Neural progenitor cell (in vitro differentiated cells): Measurements from ENCODE around the gene NEDD8. TPM values are rescaled to one million over a fixed set of nuclear protein-coding genes. Genes with fewer than 3 reads are reported as not detected.
A peak's percentile ranks its signal among the peaks of the same experiment; 100 is the strongest.

Experiments used
- DNase-seq: peaks from one replicate; pipeline ENCODE4 v3.0.0-alpha.2; 2016; ENCODE audit warnings: low spot score
- H2AFZ ChIP-seq: fragments of 200-600 bp; sonication (generic); replicated peaks from 2 replicates; pipeline ENCODE4 v1.6.1; 2016; ENCODE audit warnings: antibody characterized with exemption
- H3F3A ChIP-seq: fragments of 200-600 bp; sonication (generic); 2 replicates; pipeline ENCODE4 v1.6.1; 2016; ENCODE audit warnings: antibody characterized with exemption, low read depth
- H3K27ac ChIP-seq: fragments of 200-600 bp; sonication (generic); 2 replicates; pipeline ENCODE4 v1.5.1; 2016; ENCODE audit warnings: mild to moderate bottlenecking
- H3K27me3 ChIP-seq: fragments of 200-600 bp; sonication (generic); 2 replicates; pipeline ENCODE4 v1.6.1; 2016; ENCODE audit warnings: mild to moderate bottlenecking, moderate library complexity
- H3K36me3 ChIP-seq: fragments of 200-600 bp; sonication (generic); 2 replicates; pipeline ENCODE4 v1.5.1; 2016
- H3K4me1 ChIP-seq: fragments of 200-600 bp; sonication (generic); 2 replicates; pipeline ENCODE4 v1.6.1; 2016; ENCODE audit warnings: mixed run types
- H3K4me2 ChIP-seq: fragments of 200-600 bp; sonication (generic); 2 replicates; pipeline ENCODE4 v1.6.1; 2016
- H3K4me3 ChIP-seq: fragments of 200-600 bp; sonication (generic); 2 replicates; pipeline ENCODE4 v1.5.1; 2016
- H3K79me2 ChIP-seq: fragments of 200-600 bp; sonication (generic); 2 replicates; pipeline ENCODE4 v1.6.1; 2016; ENCODE audit warnings: low read depth
- H3K9ac ChIP-seq: fragments of 200-600 bp; sonication (generic); 2 replicates; pipeline ENCODE4 v1.6.1; 2016
- H3K9me3 ChIP-seq: fragments of 200-600 bp; sonication (generic); 2 replicates; pipeline ENCODE4 v1.5.1; 2016; ENCODE audit warnings: low read depth
- H4K20me1 ChIP-seq: fragments of 200-600 bp; sonication (generic); 2 replicates; pipeline ENCODE4 v1.6.1; 2016; ENCODE audit warnings: low read depth
- H3K27ac Mint-ChIP-seq: 3 replicates; pipeline ENCODE4 v1.8.0; 2021; ENCODE audit warnings: mixed read lengths
- H3K27me3 Mint-ChIP-seq: 2 replicates; pipeline ENCODE4 v1.8.0; 2022; ENCODE audit warnings: low read depth, mild to moderate bottlenecking, inconsistent platforms, moderate library complexity, mixed read lengths; ENCODE audit not compliant: insufficient read depth
- H3K36me3 Mint-ChIP-seq: 3 replicates; pipeline ENCODE4 v1.8.0; 2021; ENCODE audit warnings: mixed read lengths
- H3K4me1 Mint-ChIP-seq: 3 replicates; pipeline ENCODE4 v1.8.0; 2021; ENCODE audit warnings: mixed read lengths
- H3K4me3 Mint-ChIP-seq: 3 replicates; pipeline ENCODE4 v1.8.0; 2021; ENCODE audit warnings: mild to moderate bottlenecking, moderate library complexity, mixed read lengths
- H3K9me3 Mint-ChIP-seq: 3 replicates; pipeline ENCODE4 v1.8.0; 2020; ENCODE audit warnings: mixed read lengths
- EZH2 ChIP-seq: fragments of 200-600 bp; sonication (generic); IDR thresholded peaks from 2 replicates; pipeline ENCODE4 v1.6.1; 2017; ENCODE audit warnings: antibody characterized with exemption, mild to moderate bottlenecking, moderate library complexity
- EZH2phosphoT487 ChIP-seq: fragments of 200-600 bp; sonication (generic); IDR thresholded peaks from 2 replicates; pipeline ENCODE4 v1.6.1; 2017; ENCODE audit warnings: antibody characterized with exemption
- total RNA-seq: library from RNA; depleted of rRNA; stranded (reverse); fragments of >200 nt; gene quantifications from 2 replicates; pipeline ENCODE4 v1.2.3, GENCODE V29; 2015; ENCODE audit warnings: low replicate concordance
- TF ChIP-seq, protein P1 (sequence below): fragments of 200-600 bp; sonication (generic); IDR thresholded peaks from 2 replicates; pipeline ENCODE4 v1.5.1; 2017; ENCODE audit warnings: antibody characterized with exemption, mild to moderate bottlenecking

NEDD8 gene
- total RNA-seq, 1 donor from 2014 or later = 220 TPM

DNA sequence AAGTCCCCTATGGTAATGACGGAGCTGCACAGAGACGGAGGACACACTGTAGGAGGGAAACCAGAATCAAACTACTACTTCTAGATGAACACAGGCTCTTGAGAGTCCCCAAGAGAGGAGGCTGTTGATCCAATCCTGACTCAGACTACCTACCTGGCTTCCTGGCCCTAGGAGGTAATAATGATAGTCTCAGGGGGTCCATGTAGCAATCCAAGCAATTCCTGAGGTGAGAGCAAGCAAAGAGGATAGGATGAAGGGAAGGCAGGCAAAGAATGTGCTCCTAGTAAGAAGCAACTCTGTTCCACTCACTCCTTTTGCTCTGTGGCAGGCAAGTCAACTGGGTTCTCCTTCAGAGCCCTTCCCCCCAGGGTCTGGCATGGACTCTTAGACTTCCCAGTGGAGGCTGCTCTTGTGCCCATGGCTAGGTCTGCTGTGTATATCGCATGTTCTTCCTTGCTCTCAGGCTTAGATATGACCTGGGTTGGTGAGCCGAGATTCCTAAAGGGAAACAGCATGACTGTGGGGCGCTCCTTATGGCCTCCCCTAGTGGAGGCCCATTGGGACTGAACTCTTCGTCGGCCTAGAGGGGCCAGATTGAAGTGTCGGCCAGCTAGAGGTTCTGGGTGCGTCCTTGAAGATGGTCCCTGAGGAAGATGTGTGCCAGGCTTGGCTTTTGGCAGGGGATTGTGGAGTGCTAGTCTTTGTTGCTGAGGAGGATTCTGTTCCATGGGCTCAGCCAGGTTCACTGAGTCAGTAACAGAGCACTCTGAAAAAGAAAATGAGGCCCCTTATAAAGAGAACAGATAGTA, 8.1 kb upstream of the NEDD8 start:
- H3K79me2 ChIP-seq = peaks cover 17% of the 10 kb centered on the region
- no peak for TF ChIP-seq EZH2phosphoT487
- TF ChIP-seq, protein P1, sequence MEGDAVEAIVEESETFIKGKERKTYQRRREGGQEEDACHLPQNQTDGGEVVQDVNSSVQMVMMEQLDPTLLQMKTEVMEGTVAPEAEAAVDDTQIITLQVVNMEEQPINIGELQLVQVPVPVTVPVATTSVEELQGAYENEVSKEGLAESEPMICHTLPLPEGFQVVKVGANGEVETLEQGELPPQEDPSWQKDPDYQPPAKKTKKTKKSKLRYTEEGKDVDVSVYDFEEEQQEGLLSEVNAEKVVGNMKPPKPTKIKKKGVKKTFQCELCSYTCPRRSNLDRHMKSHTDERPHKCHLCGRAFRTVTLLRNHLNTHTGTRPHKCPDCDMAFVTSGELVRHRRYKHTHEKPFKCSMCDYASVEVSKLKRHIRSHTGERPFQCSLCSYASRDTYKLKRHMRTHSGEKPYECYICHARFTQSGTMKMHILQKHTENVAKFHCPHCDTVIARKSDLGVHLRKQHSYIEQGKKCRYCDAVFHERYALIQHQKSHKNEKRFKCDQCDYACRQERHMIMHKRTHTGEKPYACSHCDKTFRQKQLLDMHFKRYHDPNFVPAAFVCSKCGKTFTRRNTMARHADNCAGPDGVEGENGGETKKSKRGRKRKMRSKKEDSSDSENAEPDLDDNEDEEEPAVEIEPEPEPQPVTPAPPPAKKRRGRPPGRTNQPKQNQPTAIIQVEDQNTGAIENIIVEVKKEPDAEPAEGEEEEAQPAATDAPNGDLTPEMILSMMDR = no peak
- no peak for DNase-seq
- H4K20me1 ChIP-seq = peaks cover 5% of the 10 kb centered on the region
- H3K27me3 ChIP-seq = no peaks in the 10 kb centered on the region
- peaks cover 18% of the 10 kb centered on the region for H3F3A ChIP-seq
- peaks cover 3% of the 10 kb centered on the region for H3K4me1 ChIP-seq
- H3K36me3 ChIP-seq = no peaks in the 10 kb centered on the region
- no peak overlapping the region for H3K27ac ChIP-seq
- H3K4me2 ChIP-seq = no peak overlapping the region
- no peak overlapping the region for H3K9ac ChIP-seq
- no peak overlapping the region for H3K4me3 ChIP-seq
- peaks cover 2% of the 10 kb centered on the region for H3K27me3 Mint-ChIP-seq
- H3K4me1 Mint-ChIP-seq = peaks cover 17% of the 10 kb centered on the region
- H3K9me3 Mint-ChIP-seq = no peaks in the 10 kb centered on the region
- H2AFZ ChIP-seq = no peak overlapping the region
- no peaks in the 10 kb centered on the region for H3K9me3 ChIP-seq
- peak overlapping the region; percentile 91 for H3K4me3 Mint-ChIP-seq
- peaks cover 21% of the 10 kb centered on the region for H3K36me3 Mint-ChIP-seq
- no peak overlapping the region for H3K27ac Mint-ChIP-seq

DNA sequence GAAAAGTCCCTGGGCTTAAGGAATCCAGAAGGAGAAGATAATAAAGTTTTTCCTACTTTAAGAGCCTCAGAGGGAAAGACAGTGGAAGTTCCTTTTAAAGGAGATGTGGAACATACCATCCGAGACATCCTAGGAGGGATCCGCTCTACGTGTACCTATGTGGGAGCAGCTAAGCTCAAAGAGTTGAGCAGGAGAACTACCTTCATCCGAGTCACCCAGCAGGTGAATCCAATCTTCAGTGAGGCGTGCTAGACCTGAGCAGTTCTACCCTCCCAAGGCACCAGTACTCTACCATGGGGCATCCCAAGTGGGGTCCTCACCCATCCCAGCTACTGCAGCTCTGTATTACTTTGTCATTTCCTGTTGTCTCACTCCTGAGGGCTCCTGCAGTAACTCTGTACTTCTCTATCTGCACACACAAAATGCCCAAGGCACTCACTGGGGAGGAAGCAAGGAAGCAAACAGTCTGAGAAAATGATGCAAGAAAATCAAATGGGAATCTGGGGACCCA, 6.4 kb upstream of the NEDD8 start:
- Histone ChIP-seq H3K4me3 (no peak overlapping the region), H3K36me3 (no peaks in the 10 kb centered on the region), H3K27ac (no peak overlapping the region), H3K4me1 (peaks cover 5% of the 10 kb centered on the region), H3K27me3 (no peaks in the 10 kb centered on the region), H3F3A (peaks cover 14% of the 10 kb centered on the region), H3K9ac (no peak overlapping the region), H3K9me3 (no peaks in the 10 kb centered on the region), H4K20me1 (peaks cover 5% of the 10 kb centered on the region), H2AFZ (no peak overlapping the region), H3K4me2 (no peak overlapping the region), H3K79me2 (peaks cover 28% of the 10 kb centered on the region)
- no peak for TF ChIP-seq EZH2phosphoT487
- TF ChIP-seq EZH2 = no peak
- TF ChIP-seq, protein P1 = no peak
- no peaks in the 10 kb centered on the region for H3K27me3 Mint-ChIP-seq
- H3K9me3 Mint-ChIP-seq = no peaks in the 10 kb centered on the region
- H3K4me1 Mint-ChIP-seq = peaks cover 22% of the 10 kb centered on the region
- DNase-seq = no peak
- no peak overlapping the region for H3K27ac Mint-ChIP-seq
- H3K36me3 Mint-ChIP-seq = peaks cover 21% of the 10 kb centered on the region
- no peak overlapping the region for H3K4me3 Mint-ChIP-seq

DNA sequence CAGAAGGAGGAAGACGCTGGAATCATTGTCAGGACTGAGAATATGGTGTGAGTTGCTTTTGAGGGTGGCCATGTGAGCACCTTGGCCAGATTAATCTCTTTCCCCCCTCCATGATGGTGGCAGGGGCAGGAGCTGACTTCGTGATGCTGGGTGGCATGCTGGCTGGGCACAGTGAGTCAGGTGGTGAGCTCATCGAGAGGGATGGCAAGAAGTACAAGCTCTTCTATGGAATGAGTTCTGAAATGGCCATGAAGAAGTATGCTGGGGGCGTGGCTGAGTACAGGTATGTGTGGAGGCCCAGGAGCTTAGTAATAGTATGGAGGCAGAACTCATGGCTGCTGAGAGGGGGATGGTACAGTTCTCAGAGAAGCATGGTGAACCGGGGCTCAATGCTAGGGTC, 6.0 kb upstream of the NEDD8 start:
- Mint-ChIP-seq H3K9me3 (no peaks in the 10 kb centered on the region), H3K36me3 (peaks cover 21% of the 10 kb centered on the region), H3K4me1 (peaks cover 25% of the 10 kb centered on the region), H3K27ac (no peak overlapping the region), H3K27me3 (no peaks in the 10 kb centered on the region), H3K4me3 (no peak overlapping the region)
- no peak overlapping the region for H3K4me2 ChIP-seq
- peaks cover 33% of the 10 kb centered on the region for H3K79me2 ChIP-seq
- H3F3A ChIP-seq = peaks cover 10% of the 10 kb centered on the region
- H4K20me1 ChIP-seq = peaks cover 5% of the 10 kb centered on the region
- no peak overlapping the region for H2AFZ ChIP-seq
- TF ChIP-seq, protein P1 = no peak
- TF ChIP-seq EZH2 (no peak), EZH2phosphoT487 (no peak)
- no peaks in the 10 kb centered on the region for H3K36me3 ChIP-seq
- no peaks in the 10 kb centered on the region for H3K27me3 ChIP-seq
- no peaks in the 10 kb centered on the region for H3K9me3 ChIP-seq
- no peak overlapping the region for H3K27ac ChIP-seq
- no peak overlapping the region for H3K4me3 ChIP-seq
- no peak overlapping the region for H3K9ac ChIP-seq
- peaks cover 10% of the 10 kb centered on the region for H3K4me1 ChIP-seq
- DNase-seq = no peak
